ENCODE data around the gene KDM2B.
"Not testable (repeated sequence)": the region's sequence is repeated elsewhere in the genome, so short reads cannot be mapped to it uniquely, and the experiment has no call there.

The KDM2B gene

DNA sequence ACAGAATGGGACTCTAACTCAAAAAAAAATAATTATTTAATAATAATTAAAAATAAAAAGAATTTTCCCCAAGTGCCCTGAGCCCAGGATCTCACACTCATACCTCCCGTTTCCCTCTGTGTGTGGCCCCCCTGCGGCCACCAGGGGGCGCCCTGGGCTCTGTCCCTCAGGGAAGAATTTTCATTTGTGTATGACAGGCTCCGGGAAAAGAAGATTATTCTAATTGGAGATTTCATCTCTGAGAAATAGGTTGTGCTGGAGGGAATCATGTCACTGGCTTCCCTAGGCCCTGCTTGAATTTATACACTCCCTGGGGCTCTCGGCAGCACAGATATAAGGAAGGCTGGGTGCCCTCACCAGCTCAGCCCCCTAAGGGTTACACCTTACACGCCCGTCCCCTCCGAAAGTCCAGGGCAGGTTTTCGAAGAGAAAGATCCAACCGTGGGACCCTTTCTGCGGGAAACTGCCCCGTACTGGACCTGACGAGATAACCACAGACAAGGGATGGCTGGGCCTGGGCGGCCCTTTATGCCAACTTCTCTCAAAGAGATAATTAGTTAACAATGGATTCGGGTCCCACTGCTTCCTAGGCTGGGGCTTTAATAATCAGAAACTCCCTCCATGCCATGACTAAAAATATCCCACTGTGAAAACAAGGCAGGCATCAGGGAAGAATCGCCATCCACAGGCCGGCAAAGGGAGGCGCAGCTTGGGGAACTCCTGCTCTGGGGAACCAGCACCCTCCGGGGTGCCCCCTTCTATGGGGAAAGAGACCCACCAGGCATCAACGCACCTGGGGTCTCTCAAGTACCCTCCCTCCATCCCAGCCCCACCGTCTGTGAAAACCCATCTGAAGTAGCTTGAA lies 80.7 kb downstream of the KDM2B start:
- TF ChIP-seq, protein P1, sequence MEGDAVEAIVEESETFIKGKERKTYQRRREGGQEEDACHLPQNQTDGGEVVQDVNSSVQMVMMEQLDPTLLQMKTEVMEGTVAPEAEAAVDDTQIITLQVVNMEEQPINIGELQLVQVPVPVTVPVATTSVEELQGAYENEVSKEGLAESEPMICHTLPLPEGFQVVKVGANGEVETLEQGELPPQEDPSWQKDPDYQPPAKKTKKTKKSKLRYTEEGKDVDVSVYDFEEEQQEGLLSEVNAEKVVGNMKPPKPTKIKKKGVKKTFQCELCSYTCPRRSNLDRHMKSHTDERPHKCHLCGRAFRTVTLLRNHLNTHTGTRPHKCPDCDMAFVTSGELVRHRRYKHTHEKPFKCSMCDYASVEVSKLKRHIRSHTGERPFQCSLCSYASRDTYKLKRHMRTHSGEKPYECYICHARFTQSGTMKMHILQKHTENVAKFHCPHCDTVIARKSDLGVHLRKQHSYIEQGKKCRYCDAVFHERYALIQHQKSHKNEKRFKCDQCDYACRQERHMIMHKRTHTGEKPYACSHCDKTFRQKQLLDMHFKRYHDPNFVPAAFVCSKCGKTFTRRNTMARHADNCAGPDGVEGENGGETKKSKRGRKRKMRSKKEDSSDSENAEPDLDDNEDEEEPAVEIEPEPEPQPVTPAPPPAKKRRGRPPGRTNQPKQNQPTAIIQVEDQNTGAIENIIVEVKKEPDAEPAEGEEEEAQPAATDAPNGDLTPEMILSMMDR (IDR thresholded peaks at IDR 0.05; ENCODE audit: low read depth, low read length) = peak; percentile 98
- peak; percentile 19 for DNase-seq (ENCODE audit: extremely low read depth, low read depth)

GRCh38 chr12:121495746-121496145 lies 85.1 kb downstream of the KDM2B start:
- TF ChIP-seq, protein P1 (IDR thresholded peaks at IDR 0.05; ENCODE audit: low read depth, low read length) = no peak
- DNase-seq (ENCODE audit: extremely low read depth, low read depth) = no peak

- TF ChIP-seq, protein P1 (IDR thresholded peaks at IDR 0.05; ENCODE audit: low read depth, low read length) = peak; percentile 90
- DNase-seq (ENCODE audit: extremely low read depth, low read depth) = no peak
Observed at GRCh38 chr12:121494093-121494787, 86.6 kb downstream of the KDM2B start.

- no peak for DNase-seq (ENCODE audit: extremely low read depth, low read depth)
Observed at GRCh38 chr12:121490401-121491281, 90.2 kb downstream of the KDM2B start.

GRCh38 chr12:121489874-121490273 lies 90.9 kb downstream of the KDM2B start:
- TF ChIP-seq, protein P1 (IDR thresholded peaks at IDR 0.05; ENCODE audit: low read depth, low read length) = no peak
- DNase-seq (ENCODE audit: extremely low read depth, low read depth) = no peak

More at GRCh38 chr12:121490401-121491281, 90.2 kb downstream of the KDM2B start:
- TF ChIP-seq, protein P1 (IDR thresholded peaks at IDR 0.05; ENCODE audit: low read depth, low read length) = no peak

DNA sequence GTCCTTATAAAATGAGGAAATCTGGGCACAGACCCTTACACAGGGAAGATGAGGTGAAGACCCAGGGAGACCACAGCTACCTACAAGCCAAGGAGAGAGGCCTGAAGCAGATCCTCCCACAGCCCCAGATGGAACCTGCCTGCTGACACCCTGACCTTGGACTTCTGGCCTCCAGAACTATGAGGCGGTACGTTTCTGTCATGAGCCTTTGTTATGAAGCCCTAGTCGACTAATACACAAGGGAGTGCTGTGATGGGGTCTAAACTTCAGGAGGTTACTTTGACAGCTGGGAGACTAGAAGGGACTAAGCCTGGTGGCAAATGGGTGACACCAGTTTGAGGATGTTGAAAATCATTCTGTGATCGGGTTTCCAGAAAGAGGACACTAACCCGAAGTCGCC lies 95.9 kb downstream of the KDM2B start:
- DNase-seq (ENCODE audit: extremely low read depth, low read depth) = no peak
- TF ChIP-seq, protein P1 (IDR thresholded peaks at IDR 0.05; ENCODE audit: low read depth, low read length) = no peak

DNA sequence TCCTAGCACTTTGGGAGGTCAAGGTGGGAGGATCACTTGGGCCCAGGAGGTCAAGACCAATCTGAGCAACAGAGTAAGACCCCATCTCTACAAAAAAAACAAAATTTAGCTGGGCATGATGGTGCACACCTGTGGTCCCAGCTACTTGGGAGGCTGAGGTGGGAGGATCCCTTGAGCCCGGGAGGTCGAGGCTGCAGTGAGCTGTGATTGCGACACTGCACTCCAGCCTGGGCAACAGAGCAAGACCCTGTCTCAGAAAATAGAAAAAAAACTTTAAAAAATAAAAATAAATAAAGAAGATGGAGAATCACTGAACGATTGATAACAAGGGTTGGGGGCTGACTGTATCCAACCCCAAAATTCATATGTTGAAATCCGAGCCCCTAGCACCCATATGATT lies 96.3 kb downstream of the KDM2B start:
- DNase-seq (ENCODE audit: extremely low read depth, low read depth) = not testable (repeated sequence)

Data from AG09319 (cell line).